ENCODE measurements around the gene LUC7L3. TPM values are rescaled to one million over a fixed set of nuclear protein-coding genes. Genes with fewer than 3 reads are reported as not detected.
"Not testable (repeated sequence)": the region's sequence is repeated elsewhere in the genome, so short reads cannot be mapped to it uniquely, and the experiment has no call there.

The LUC7L3 gene
- total RNA-seq, 1 donor from 2014 or later = 43.6 TPM

DNA sequence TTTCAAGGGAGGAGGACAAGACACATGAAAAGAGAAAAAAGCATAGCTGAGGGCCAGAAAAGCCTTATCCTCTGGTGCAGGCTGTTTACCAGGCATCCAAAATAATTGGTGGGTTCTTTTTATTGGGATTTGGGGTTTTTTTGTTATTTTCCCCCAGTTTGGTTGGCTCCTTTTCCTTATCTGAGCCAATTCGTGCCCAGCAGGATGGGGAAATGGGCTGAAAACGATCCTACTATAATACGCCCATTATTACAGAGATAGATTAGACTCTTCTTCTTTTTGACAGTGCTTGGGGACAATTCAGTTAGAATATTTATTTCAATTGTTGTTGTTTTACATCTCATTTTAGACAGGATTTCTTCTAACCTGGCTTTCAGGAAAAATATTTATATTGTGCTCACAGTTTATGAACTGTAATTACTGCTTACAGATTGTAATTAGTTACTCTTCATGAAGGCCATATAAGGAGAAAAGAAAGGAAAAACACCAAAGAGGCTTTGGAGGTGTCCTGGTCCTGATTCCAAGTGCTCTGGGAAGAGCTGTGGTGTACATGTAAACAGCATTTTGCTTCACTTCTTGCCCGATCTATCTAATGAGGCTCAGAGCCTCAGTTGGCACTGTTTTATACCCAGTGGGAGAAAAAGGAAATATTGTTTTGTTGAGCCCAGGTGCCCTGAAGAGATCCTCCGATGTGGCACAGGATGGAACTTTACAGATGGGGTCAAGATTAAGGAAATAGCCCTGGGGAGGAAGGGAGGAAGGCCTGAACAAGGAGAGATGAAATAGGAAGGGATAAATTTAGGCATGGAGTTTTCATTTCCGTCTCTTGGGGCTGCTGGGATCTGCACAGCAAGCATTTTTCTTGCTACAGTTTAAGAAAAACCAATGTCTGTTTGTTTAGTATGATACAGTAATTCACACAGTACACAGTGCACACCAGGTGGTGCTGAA lies 11.1 kb upstream of the LUC7L3 start:
- ATAC-seq = no peak

DNA sequence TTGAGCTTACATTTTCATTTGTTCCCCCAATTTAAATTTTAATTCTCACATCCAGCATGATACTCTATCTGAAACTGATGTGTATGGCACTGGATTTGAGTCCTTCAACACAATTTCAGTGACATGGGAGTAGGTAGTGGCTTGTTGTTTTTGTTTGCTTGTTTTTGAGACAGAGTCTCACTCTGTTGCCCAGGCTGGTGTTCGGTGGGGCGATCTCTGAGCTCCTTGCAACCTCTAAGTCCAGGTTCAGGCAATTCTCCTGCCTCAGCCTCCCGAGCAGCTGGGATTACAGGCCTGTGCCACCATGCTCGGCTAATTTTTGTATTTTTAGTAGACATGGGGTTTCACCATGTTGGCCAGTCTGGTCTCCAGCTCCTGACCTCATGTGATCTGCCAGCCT lies 10.3 kb upstream of the LUC7L3 start:
- not testable (repeated sequence) for ATAC-seq

DNA sequence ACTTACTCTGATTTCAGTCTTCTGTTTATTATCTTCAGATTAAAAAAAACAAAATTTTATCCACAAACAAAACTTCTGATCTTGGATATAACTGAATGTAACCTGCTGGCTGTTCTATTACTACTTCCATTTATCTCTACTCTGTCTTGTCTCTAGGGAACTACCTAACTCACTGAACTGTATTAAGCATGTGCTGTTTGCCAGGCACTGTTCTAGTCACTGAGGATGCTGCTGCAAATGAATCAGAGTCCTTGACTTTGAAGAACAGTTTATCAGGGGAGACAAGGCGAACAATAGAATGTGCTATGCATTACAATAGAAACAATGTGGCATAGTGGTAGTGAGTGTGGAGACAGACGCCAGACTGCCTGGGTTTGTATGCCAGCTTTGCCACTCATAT lies 9.4 kb upstream of the LUC7L3 start:
- ATAC-seq = no peak

DNA sequence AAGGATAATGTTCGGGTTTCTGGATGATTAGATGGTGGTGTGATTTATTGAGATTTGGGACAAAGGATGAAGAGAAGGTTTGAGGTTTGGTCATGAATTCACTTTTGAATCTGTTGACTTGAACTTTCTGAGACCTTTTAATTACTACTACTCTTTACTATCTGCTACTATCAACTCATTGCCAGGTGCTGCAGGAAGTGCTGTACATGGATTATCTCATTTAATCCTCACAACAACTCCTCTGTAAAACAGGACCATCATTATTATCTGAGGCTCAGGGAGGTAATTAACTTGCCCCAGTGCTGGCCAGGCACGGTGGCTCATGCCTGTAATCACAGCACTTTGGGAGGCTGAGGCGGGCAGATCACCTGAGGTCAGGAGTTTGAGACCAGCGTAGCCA lies 8.8 kb upstream of the LUC7L3 start:
- ATAC-seq = no peak

DNA sequence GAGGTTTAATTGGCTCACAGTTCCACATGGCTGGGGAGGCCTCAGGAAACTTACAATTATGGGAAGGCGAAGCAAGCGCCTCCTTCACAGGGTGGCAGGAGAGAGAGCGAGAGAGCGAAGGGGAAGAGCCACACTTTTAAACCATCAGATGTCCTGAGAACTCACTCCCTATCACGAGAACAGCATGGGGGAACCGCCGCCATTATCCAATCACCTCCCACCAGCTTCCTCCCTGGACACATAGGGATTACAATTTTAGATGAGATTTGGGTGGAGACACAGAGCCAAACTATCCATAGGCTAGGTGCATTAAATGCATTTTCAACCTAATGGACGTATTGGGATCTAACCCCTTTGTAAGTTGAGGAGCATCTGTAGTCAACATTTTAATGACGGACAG lies 6.8 kb upstream of the LUC7L3 start:
- ATAC-seq = no peak

DNA sequence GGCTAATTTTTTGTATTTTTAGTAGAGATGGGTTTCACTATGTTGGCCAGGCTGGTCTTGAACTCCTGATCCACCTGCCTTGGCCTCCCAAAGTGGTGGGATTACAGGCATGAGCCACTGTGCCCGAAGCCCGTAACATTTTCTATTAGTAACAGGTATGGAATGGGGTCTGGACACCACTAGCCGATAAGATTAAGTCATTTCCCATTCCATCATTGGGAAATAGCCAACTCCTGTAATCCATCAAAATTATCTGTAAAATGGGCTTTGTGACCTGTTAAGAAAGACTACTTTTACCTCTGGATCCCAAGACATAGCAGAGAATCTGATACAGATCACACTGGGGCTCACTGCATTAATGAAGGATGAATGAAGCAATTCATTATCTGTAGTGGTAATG lies 3.9 kb upstream of the LUC7L3 start:
- no peak for ATAC-seq

DNA sequence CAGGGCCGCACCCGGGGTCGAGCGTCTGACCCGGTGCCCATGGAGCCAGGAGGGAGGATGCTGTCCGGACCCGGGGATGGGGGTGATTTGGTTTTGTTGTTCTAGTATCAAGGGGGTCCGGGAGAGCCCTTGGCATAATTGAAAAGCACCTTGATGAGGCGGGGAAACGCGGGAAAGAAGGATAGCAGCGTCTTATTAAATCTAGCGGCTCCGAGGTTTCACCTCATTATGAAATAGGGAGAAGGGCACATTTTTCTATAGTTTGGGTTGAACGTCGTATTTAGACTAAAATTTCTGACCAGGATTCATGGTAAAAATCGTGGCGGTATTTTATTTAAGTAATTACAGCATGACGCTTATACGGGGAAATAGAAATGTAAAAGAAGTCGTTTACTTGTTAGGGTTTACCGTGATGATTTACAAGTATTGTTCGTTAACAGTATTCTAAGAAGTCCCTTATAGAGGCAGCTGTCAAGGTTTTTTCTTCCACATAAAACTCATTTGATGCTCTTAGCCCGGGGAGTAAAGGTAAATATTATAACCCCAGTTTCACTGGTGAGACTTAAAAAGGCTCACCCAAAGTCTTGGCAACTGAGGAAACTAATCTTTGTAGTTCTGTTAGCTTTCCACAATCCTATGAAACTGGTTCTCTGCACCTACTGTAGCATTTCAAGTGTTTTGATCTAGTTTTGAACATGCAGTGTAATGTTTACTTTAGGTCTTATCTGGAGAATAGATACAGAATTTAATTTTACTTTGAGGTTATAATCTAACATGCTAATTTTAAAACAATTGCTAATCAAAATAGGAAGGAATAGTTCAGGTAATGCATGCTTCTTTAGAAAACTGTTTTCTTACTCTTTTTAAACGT lies 756 bp downstream of the LUC7L3 start:
- no peak for ATAC-seq

DNA sequence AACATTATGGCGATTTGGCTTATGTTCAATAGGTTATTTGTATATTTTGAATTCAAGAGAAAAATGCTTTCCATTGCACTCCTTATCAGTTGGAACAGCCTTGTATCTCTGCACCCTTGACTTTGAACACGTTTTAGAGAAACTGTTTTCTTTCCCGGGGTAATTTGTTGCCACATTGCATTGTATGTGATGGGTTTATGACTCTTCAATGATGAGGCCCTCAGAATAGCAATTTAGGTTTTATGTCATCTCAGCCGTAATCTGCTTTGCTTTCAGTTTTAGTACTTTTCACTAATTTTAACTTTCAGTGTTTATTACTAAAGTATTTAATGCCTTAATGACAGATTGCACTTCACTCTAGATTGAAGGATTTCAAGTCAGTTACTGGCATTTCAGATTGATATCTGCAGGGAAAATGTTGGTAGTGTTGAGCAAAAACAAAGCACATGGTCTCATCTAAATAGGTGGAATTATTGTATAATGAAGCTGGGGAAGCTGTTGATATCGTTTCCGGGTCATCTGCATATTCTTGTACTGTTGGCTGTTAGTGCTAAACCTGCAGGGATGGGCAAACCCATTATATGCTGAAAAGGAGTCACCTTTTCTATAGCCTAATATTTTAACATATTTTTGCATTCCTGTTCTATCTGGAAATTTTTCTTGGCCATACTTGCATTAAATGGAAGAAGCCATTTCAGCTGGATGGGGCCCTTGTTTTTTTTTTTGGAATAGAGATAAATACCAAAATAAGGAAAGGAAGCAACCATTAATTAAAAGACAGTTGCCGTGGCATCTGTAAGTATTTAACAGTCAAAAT lies 2.0 kb downstream of the LUC7L3 start:
- no peak for ATAC-seq

DNA sequence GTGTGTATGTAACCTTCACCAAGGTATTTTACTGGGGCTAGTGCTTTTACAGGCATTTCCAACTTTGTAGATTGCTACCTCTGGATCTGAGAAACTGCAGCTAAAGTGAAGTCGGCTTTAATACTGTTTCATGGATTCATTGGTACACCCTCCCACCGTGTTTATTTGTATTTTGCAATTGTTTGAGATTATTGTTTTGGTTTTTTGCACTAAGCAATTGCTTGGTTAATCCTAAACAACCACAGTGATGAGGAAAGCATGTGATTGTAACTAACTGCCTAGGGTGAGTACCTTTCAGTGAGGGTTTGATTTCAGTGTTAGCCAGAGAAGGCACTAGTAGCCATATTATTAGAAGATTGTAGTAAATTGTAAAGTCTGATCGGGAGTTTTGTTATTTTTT lies 3.3 kb downstream of the LUC7L3 start:
- ATAC-seq = no peak

DNA sequence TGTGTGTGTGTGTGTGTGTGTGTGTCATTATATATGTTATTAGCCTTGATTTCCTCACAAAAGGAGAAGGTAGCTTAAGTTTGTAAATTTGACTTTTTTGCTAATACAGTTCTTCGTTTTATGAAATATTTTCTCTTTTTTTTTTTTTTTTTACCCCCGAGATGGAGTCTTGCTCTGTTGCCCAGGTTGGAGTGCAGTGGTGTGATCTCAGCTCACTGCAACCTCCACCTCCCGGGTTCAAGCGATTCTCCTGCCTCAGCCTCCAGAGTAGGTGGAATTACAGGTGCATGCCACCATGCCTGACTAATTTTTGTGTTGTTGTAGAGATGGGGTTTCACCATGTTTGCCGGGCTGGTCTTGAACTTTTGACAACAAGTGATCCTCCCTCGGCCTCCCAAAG lies 5.2 kb downstream of the LUC7L3 start:
- not testable (repeated sequence) for ATAC-seq

DNA sequence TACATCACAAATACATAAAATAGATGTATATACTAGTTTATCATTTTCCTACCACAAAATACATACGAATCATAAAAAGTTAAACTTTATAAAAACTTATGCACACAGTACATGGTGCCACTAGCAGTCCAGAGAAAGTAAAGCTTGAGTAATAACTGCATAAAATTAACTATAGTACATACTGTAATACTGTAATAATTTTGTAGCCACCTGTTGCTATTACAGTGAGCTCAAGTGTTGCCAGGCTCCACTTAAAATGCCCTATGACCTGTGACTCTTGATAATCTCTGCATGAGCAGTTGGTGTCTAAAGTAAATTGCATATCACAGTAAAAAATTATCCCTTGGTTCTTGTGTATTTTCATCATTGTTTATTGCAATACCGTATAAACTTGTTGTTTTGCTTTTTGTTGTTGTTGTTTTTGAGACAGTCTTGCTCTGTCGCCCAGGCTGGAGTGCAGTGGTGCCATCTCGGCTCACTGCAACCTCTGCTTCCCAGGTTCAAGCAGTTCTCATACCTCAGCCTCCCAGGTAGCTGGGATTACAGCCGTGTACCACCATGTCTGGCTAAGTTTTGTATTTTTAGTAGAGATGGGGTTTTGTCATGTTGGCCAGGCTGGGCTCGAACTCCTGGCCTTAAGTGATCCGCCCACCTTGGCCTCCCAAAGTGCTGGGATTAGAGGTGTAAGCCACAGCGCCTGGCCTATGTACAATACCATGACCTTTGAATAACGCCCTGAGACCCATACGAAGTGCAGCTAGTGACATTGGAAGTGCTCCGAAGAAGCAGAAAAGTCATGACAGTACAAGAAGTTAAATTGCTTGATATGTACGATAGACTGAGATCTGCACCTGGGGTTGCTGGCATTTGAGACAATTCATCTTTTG lies 6.6 kb downstream of the LUC7L3 start:
- no peak for ATAC-seq

DNA sequence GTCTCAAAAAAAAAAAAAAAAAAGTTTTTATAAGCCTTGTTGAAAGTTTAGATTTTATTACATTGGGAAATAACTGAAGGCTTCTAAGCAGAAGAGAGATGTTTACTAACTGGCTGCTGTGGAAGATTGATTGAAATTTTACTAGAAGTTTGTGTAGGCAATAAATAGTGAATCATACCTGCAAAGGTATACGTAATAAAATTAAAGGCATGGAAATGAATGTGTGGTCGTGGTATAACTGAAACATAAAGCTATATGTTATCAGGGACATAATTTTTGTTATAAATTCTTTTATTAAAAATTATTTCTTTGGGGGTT lies 8.7 kb downstream of the LUC7L3 start:
- no peak for ATAC-seq

DNA sequence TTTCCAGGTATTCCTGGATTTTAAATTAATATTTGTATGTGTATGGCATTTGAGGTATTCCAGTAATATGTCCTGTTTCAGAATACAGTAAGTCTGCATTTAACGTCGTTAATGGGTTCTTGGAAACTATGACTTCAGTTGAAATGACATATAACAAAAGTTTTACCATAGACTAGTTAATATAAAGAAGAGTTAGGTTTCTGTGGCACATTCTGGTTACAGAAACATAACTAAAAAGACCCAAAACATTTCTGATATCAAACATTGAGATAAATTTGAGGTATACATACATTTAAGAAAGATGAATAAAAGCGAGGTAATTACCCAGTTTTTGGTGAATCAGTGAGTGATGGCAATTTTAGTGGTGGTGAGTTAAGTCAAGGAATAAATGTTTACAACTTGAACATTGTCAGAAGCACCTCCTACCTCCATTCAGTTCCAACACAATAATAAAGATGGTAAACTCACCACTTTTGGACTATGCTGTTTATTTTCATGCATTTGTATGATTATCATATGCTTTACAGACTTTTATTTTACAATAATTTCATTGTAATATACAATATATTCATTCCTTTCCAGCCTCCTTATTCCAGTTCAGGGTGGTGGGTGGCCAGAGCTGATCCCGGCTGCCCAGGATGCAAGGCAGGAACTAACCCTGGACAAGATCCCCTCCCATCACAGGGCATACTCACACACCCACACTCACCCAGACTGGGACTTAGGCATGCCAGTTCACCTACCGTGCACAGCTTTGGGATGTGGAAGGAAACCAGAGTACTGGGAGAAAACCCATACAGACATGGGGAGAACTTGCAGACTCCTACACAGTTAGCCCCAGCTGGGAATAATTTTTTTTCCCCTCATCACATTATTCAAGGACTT lies 9.7 kb downstream of the LUC7L3 start:
- ATAC-seq = no peak

DNA sequence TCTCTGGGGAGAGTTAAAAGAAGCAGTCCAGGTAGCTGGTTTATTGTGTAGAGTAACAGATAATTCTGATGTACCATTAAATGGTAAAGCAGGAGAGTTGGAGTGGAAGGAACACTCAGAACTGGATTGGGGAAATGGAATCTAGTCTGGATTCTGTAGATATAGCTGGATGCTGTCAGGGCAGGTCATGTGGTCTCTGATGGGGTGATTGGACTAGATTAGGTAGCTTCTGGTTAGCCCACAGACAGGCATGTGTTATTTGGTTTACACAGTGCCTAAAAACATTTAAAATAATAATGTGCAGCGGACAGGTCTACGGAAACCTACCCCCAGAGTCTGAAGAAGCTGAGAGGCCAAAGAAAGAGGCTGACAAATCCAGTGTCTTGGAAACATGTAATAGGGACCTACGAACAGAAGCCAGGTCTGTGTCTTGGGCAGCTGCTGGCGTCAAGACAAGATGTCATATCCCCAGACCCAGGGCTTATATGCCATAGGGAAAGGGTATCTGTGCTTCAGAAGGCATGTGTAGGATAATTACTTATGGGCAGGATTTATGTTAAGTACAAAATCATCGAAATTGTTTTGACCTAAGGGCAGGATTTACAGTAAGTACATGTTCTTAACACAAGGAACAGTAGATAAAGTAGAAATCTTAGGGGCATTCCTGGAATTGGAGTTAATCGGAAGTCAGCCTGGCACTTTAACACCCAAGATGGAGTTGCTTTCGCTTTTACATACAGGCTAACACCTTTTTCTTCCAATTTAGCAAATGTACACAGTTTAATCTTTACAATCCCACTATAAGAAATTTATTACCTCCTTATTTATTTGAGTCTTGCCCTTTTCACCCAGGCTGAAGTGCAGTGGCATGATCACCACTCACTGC lies 12.4 kb downstream of the LUC7L3 start:
- ATAC-seq = no peak

DNA sequence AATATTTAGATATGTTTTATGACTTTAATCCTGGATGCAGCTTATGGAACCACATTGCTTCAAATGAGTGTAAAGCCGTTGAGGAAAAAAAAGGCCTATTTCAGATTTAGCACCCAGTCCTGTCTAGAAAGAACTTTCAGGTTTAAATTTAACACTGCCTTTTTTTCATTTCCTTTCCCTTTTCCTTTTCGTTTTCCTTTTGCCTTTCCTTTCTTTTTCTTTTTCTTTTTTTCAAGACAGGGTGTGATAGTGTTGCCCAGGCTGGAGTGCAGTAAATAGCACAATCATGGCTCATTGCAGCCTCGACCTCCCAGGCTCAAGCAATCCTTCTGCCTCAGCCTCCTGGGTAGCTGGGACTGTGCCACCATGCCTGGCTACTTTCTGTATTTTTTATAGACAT lies 15.9 kb downstream of the LUC7L3 start:
- no peak for ATAC-seq

DNA sequence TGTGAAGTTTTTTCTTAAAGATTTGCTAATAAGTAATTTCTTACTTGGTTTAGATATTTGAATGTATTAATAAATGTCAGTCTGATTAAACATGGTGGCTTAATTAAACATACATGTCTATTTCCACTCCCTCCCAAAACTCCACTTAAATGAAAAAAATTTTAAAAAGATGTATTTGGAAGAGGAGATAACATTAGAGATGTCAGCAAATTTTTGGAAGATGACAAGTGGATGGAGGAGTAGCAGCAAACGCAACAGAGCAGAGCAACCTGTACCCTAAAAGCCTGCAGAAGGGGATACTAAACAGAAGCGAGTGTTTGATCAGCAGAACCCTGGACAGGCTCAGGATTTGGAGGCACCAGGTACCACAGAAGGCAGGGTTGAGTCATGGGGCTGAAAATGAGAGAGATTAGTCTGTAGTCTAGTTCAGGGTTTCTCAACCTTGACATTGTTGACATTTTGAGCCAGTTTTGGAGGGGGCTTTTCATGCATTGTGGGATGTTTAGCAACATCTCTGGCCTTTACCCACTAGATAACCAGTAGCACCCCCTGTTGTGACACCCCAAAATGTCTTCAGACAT lies 17.8 kb downstream of the LUC7L3 start:
- no peak for ATAC-seq

DNA sequence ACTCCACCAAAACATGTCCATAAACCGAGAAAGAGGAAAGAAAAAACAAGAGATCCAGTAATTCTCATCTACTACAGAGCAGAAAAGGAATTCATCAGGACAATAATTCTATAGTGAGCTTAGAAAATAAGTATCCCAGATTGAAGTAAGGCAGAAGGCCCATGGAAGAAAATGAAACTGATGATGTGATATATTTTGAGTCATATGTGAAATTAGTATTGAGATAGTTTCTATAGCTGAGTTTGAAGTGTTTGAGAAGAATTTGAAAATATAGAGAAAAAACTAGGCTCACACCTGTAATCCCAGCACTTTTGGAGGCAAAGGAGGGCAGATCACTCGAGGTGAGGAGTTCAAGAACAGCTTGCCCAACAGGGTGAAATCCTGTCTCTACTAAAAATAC lies 19.7 kb downstream of the LUC7L3 start:
- ATAC-seq = no peak

DNA sequence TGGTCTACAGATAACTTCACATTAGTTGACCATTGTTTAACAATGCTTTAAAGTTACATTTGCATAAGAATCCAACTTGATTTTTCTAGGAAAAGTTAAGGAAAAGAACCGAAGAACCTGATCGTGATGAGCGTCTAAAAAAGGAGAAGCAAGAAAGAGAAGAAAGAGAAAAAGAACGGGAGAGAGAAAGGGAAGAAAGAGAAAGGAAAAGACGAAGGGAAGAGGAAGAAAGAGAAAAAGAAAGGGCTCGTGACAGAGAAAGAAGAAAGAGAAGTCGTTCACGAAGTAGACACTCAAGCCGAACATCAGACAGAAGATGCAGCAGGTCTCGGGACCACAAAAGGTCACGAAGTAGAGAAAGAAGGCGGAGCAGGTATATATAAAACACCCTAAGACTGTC lies 26.2 kb downstream of the LUC7L3 start:
- ATAC-seq = no peak

DNA sequence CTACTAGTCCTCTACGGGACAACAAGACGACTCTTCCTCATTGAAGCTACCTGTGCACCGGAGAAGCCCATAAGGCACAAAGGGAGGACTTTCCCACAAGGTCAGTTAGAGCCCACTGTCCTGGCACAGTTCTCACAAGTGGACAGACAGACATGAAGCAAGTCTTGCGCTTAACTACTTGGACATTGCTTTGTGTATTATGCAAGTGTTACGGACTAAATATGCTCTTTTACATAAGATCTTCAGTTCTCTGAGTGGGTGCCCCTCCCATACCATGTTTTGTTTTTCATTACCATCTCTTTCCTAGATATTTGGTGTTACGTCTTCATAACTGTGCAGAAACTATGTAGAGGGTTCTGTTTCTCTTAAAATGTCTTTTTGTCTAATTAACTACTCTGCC lies 29.8 kb downstream of the LUC7L3 start:
- no peak for ATAC-seq
